Activated CD8-positive, alpha-beta memory T cell treated with anti-CD3 and anti-CD28 coated beads for 24 hours (primary cell): Measurements from ENCODE around the gene PSAPL1.
"Not testable (repeated sequence)": the region's sequence is repeated elsewhere in the genome, so short reads cannot be mapped to it uniquely, and the experiment has no call there.

ENCODE experiments used
- DNase-seq: peaks from one replicate; pipeline ENCODE4 v3.0.0-alpha.2; 2020

The PSAPL1 gene

DNA sequence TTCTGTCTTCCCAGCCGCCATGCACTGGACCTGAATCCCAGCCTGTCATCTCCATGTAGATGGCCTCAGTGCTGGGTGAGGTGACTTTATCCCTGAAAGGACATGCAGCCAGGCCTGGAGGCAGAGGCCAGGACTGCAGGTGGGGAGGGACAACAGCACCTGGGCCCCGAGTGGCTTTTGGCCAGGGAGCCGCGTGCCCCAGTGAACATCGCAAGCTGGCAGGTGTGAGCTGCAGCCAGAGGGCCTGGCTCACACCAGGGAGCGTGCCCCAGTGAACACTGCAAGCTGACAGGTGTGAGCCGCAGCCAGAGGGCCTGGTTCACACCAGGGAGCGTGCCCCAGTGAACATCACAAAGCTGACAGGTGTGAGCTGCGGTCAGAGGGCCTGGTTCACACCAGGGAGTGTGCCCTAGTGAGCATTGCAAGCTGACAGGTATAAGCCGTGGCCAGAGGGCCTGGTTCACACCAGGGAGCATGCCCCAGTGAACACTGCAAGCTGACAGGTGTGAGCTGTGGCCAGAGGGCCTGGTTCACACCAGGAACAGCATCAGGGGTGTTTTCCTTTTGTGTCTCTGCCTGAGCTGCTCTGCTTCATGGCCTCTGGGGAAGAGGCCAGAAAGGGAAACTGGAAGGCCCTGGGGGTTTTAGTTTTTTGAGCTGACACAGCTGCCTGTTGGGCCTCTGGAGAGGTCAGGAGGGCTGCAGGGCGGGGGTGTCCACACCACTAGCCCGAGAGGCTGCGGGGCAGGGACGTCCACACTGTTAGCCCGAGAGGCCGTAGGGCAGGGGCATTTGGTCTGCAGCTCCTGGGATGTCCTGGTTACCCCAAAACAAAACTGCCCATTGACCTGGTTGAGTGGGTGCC is 22.7 kb upstream of the PSAPL1 start:
- DNase-seq = no peak

DNA sequence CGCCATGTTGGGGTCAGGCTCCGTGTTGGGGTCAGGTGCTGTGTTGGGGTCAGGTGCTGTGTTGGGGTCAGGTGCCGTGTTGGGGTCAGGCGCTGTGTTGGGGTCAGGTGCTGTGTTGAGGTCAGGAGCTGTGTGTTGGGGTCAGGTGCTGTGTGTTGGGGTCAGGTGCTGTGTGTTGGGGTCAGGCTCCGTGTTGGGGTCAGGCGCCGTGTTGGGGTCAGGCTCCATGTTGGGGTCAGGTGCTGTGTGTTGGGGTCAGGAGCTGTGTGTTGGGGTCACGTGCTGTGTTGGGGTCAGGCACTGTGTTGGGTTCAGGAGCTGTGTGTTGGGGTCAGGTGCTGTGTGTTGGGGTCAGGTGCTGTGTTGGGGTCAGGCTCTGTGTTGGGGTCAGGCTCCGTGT is 18.1 kb upstream of the PSAPL1 start:
- DNase-seq = not testable (repeated sequence)

DNA sequence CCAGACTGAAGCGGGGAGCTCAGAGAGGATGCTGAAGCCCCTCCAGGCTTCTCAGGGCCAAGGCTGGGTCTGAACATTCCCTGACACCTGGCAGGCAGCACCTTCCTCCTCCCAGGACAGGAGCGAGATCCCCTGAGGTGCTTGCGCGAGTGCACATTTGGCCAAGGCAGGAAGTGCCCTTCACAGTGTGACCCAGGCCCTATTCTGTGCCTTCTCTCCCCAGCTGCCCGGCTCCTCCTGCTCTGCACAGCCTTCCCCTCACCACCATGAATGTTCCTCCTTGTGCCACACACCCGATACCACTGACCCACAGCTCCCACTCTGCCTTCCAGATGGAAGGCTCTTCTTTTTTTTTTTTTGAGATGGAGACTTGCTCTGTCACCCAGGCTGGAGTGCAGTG is 17.1 kb upstream of the PSAPL1 start:
- no peak for DNase-seq

DNA sequence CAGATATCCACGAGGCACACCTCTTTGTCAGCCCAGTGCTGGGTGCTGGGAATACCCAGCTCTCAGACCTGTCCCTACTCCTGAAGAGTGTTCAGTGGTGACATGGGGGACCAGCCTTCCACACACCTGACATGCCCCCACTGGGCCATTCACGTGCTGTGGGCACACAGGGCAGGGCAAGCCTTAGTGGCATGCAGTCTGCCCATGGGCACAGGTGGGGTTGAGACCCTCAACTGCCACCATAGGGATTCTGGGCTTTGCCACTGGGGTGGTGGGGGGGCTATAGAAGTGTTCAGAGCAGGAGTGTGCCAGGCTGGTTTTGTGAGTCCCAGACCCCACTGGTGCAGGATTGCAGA is 16.7 kb upstream of the PSAPL1 start:
- DNase-seq = no peak

DNA sequence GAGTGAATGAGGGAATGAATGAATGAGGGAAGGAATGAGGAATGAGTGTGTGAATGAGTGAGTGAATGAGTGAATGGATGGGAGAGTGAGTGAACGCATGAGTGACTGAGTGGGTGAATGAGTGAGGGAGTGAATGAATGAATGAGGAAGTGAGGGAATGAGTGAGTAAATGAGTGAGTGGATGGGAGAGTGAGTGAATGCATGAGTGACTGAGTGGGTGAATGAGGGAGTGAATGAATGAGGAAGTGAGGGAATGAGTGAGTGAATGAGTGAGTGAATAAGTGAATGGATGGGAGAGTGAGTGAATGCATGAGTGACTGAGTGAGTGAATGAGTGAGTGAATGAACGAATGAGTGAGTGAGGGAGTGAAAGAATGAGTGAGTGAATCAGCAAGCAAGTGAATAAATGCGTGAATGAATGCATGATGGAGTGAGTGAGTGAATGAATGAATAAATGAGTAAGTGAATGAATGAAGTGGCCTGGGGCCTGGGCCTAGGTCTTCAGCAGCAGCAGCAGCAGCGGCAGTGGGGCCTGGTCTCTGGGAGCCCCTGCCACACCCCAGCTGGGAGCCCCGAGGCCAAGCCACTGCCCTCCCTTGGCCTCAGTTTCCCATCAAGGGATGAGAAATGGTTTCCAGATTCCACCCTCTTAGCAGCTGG is 16.2 kb upstream of the PSAPL1 start:
- DNase-seq = no peak

DNA sequence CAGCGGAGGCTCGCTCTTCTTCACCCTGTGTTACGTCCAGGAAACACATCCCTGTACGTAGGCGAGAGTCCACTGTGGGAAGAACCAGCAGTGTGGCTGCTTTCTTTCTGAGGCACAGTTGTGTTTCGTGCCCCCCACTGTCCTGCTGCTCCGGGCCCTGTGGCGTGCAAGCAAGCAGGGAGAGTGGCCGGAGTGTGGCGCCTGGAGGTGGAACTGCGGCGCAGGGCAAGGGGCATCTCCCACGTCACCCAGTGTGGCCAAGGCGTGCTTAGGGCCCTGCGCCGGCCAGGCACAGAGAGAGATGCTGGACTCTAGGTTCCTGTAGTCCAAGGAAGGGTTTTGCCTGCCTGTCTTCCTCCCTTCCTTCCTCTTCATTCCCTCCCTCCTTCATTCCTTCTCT is 13.3 kb upstream of the PSAPL1 start:
- no peak for DNase-seq

DNA sequence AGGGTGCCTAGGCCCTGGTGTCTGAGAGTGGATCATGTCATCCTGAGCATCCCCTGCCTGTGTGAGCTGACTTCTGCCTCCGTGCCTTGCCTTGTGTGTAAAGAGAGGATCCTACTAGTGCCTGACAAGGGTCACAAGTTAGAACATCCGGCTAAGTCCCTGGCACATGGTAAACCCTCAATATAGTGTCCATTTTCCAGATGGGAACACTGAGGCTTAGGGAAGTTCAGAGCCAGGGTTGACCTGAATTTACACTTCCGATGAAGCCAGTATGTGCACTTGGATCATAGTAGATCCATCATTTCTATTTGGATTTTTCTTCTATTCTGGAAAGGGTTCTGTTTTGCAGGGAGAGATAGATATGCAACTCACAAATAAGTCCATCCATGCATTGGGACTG is 12.5 kb upstream of the PSAPL1 start:
- DNase-seq = no peak

DNA sequence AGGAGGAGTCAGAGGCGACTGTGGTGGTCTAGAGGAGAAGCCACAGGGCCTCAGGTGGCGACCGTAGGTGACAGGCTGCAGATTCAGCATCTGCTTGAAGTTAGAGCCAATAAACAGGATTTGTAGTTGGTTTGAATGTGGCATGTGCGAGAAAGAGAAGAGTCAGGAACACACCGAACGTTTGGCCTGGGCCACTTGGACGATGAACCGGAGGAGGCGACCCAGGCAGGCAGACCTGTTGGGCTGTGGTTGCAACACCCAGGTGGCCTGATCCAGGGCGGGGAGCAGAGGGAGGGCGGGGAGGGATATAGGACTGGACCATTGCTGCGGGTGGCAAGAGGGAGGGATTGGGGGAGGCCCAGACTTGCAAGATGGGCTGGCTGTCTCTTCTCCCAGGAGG is 10.0 kb upstream of the PSAPL1 start:
- no peak for DNase-seq

DNA sequence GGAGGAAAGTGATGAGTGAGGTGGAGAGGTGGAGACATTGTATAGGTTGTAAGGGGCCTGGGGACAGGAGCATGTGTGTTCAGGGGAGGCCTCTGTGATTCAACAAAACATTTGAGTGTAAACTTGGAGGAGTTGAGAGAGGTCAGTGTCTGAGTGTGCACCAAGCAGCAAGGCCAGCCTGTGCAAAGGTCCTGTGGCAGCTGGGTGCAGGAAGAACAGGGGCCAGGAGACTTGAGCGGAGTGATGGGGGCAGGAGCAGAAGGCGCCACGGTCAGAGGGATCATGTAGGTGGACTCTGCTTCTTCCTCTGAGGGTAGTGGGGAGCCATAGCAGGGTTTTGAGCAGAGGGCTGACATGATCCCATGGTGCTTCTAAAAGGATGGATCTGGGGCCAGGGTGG is 9.6 kb upstream of the PSAPL1 start:
- no peak for DNase-seq

DNA sequence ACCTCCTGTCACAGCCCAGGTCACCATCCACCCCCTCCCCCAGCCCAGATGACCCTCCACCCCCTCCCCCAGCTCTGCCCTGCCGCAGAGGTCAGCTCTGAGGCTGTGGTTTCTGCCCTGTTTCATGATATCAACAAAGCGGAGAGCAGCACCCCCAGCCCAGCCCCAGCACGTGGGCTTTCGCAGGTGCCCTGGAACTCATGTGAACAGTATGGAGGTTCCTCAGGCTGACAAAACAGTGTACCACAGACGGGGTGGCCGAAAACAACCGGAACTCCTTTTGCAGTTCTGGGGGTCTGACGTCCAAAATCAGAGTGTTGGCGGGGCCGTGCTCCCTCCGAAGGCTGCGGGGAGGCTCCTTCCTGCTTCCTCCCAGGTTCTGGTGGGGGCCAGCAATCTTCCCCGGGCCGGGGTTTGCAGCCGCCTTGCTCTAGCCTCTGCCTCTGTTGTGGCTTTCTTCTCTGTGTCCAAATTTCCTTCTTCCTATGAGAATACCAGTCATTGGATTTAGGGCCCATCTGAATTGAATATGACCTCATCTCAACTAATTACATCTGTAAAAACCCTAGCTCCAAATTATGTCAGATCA is 7.9 kb upstream of the PSAPL1 start:
- no peak for DNase-seq

DNA sequence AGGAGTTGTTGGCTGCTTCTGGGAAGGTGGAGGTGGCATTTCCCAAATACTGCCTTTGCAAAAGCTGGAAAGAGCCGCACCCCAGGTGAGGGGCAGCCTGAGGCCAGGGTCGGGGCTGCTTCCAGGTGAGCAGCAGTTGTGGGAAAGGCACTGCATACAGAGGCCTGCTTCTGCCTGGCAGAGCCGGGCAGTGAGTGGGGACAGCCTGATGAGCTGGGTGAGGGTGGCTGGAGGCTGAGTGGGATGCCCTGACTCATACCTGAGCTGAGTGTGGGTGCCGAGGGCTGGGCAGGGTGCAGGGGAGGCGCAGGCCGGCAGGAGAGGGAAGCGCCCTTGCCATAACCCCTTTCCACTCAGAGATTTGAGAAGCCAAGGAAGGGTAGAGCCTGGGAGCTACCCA is 6.5 kb upstream of the PSAPL1 start:
- DNase-seq = no peak

DNA sequence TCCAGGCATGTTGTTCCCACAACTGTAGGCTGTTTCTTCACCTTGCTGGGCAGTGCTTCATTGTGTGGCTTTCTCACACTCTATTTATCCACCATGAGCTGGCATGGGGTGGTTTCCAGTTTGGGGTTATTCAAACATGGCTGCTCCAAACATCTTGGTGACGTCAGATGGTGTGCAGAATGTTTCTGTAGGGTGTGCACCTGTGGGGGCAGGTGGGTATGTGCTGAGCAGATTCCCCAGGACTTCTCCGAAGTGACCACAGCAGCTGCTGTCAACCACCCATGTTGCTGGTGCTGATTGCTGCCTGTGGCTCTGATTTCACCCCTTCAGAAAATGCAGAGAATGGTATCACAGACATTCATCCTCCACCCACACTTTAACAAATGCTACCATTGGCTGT is 5.0 kb upstream of the PSAPL1 start:
- DNase-seq = no peak

DNA sequence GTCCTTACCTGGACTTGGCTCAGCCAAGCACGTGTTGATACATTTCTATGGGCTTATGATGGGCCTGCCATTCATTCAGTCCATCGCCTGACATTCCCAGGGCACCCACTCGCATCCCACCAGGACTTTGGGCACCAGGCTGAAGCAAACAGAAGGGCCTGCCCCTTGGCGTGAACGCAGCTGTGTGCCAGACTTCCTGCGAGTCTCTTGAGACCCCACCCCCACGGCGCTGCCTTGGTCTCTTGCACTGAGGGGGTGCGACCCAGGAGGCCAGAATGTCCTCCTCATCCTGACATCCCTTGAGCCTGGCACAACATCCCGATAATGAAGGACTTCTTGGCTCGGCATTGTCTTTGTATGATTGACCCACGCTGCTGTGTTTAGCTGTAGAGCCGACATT is 1.5 kb upstream of the PSAPL1 start:
- no peak for DNase-seq

DNA sequence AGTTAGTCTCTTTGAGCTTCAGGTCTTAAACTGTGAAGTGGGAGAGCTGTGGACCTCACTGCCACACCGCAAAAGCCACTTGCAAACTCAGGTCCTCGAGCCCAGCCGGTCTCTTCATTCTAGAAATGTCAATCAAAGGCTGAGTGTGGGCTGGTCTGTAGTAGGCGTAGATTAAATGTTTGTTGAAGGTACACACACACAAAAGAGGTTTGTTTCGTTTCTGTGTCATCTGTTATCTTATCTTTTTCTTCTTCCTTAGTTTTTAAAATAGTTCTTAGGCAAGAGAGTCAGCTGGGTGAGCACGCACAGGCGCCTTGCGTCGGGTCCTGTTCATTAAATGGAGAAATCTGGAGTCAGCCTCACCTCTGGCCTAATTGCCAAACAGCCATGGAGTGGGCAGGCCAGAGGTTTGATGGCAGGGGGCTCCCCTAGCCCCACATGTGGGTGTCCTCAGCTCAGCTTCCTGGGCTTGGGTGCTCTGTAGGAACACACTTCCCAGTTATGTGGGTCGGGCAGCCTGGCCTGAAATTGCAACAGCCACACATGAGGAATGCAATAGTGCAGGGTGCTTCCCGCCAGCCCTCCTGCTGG is 836 bp upstream of the PSAPL1 start:
- no peak for DNase-seq

DNA sequence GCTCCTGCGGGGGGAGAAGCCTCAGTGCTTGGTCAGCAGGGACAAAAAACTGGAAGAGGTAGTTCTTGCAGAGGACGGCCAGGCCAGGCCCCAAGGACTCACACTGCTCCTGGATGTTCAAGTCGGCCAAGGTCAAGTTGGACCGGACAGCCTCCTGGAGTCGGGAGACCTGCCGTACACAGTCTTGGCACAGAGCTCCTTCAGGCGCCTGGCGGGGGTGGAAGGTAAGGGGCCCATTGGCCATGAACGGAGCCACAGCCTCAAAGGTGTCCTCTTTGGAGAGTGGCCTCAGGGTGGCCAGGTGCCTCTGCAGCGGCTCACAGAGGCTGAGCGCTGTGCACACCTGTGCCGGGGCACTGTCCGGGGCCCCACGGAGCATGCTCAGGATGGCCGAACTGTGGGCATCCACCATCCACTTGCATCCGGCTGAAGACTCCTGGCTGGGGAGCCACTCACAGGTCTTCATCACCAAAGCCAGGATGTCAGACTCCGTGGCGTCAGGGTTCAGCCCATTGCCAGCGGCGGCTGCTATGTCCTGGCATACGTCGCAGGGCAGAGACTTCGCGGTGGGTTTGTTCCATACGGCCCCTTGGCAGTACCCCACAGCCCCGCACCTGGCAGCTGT is 477 bp downstream of the PSAPL1 start:
- DNase-seq = no peak

DNA sequence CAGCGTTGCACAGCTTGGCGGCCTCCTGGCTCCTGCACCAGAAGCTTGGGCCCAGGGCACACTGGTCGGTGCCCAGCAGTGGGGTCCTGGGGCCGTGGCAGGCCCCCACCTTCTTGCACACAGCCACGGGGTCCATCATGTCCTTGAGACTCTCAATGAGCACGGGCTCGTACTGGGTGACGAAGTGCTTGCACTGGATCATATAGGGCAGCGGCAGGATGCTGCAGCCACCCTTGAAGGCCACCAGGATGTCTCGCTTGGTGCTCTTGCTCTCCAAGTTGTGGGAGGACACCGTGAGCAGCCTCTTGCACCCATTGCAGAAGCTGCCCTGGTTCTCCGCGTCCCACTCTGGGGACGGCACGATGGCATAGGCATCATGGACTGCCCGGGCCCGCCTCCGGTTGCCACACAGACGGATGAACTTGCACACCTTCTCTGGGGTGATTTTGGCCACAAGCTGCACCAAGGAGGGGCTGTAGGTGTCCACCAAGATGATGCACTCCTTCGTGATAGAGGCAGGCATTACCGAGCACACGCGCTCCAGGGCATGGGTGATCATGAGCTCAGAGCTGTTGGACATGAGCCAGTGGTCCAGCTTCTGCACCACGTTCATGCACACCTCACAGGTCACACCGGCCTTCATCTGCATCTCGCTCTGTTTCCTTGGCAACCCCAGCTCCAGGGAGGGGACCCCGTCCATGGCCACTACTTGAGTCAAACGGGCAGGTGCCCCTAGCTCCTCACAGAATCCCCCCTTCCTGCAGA is 1.2 kb downstream of the PSAPL1 start:
- DNase-seq = no peak

DNA sequence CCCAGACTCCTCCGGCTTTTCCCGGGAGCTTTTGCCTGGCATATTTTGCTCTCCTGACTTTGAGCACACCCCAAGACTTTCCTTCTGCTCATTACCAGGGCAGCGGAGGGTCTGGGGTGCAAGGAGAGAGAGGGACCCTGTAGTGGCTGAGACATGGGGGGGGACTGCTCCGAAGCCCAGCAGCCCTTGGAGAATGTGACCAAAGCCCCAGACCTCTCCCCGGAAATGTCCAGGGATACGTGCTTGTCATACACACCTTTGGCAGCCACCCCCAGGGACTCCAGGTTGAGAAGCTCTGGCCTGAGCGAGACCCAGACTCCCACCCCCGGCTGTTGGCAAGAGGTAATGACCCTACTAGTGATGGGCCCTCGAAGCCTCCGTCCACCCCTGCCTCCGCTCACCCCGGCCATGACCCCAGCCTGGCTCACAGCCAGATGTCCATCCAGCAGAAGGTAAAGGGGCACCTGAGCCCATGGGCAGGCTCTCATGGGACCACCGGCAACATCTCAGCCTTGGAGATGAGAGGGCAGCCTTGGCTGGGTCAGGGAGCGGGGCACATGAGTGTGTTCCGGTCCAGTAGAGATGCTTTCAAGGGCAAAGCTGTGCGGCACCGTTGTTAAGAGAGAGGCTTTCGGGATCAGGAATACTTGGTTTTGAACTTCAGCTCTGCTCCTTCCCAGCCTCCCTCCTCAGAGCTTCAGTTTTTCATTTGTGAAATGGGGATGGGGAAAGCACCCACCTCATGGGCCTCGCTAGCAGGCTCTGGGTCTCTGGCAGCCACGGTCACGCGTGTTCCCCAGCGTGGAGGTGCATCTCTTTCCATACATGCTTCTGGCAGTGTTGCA is 2.0 kb downstream of the PSAPL1 start:
- DNase-seq = no peak

DNA sequence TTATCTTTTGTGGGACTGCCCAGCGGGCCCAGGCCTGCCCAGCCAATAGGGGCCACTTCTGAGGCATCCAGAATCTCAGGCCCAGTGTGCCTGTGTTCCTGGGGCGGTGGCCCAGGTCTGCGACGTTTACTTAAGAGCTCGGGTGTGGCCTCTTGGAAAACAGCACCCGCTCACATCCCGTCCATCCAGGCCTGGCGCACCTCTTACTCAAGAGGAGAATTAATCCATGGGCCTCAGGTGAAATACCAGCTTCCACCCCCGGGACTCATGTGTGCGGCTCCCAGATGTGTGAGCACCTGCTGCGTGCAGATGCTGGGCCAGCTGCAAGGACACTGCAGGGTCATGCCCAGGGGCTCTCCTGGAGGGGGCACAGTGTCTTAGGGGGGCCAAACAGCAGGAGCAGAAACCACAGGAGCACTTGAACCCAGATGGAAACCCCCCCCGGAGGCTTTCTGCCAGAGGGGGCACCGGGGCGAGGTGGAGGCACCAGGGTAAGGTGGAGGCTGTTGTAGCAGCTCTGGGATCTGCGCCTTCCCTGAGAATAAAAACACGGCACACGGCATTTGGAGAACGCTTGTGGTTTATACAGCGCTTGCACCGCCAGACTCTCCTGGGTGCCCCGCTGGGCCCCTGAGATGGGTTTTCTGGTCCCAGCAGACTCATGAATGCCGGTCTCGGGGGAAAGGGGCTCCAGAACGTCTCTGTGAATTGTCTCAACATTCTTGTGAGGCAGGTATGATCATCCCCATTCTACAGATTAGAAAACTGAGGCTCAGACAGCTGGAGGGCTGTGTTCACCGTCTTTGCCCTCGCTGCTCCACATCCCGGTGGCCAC is 2.8 kb downstream of the PSAPL1 start:
- no peak for DNase-seq

DNA sequence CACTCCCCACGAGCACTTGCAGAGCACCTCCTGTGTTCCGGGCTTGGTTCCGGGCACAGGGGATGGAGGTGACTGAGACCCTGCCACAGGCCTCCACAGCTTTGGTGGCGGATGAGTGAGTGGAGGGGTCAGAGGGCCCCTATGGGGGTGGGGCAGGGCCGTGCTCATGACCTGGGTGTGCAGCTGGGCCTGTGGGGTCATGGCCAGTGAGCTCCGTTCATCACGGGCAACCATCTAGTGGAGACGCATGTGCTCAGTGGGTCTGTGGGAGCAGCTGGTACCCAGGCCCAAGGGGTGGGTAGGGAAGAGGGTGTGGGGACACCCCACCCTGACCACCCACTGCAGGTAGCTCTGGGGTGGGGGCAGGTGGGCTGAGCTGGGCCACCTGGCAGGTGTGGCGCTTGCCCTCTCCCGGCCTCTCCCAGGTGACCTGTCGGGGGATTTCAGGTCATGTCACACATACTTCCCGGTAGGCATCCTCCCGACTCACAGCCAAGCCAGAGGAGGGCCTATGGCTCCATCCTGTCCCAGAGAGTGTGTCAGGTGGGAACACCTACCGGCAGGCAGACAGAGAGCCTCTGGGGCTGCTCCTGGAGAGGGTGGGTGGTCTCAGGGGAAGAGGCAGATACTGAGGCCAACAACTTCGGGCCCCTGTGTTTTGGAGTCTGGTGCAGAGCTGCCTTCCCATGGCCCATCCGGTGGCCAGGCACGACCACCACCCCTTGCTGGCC is 3.6 kb downstream of the PSAPL1 start:
- DNase-seq = no peak

DNA sequence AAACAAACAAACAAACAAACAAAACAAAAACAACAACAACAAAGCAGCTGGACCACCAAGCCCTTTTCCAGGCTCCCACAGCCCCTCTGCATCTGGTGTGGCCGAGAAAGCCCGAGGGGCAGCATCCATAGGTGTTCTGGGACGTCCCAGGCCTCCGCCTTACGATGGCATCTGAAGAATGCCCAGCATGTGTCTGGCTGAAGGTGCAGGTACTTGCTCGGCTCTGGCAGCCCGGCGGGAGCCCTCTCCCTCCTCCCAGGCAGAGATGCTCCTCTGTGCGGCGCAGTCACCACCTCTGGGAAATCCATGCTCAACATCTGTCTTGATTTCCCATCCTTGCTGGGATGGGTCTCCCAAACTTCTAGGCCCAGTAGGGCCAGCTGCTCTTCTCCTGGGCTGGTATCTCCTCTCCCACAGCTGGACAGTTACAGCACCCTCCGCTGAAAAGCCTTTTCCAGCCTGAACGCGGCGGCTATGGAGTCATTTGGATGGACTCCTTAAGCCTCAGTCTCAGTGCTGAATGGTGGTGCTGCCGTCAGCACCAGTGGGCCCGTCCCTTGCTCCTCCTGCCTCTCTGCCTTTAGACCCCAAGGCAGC is 4.3 kb downstream of the PSAPL1 start:
- no peak for DNase-seq
